Neural cell (in vitro differentiated cells): ENCODE results near the gene TRIO.

ENCODE experiments used
- CTCF ChIP-seq: fragments of 450-650 bp; IDR thresholded peaks from 2 replicates; pipeline ENCODE4 v1.5.1; 2014; ENCODE audit warnings: antibody characterized with exemption, mild to moderate bottlenecking, moderate library complexity; ENCODE audit not compliant: poor library complexity, severe bottlenecking
- EZH2 ChIP-seq: fragments of 200-600, 300-800 bp; shearing (Covaris generic), sonication (generic); IDR thresholded peaks from 2 replicates; pipeline ENCODE4 v1.6.1; 2014; ENCODE audit warnings: antibody characterized with exemption, low read length, borderline replicate concordance, mild to moderate bottlenecking; ENCODE audit not compliant: insufficient read depth, poor library complexity, severe bottlenecking
- POLR2AphosphoS5 ChIP-seq: IDR thresholded peaks from 2 replicates; pipeline ENCODE4 v1.6.1; 2012

- no peak for TF ChIP-seq CTCF
- TF ChIP-seq EZH2, result no peak
- TF ChIP-seq POLR2AphosphoS5, result no peak
These were observed 349.3 kb downstream of the TRIO start for GRCh38 chr5:14492331-14492964.
